Embryonic facial prominence (tissue), 1 donor: ENCODE results near the gene KRT8.

ENCODE experiments used
- DNase-seq: peaks from one replicate; pipeline ENCODE4 v3.0.0-alpha.2; 2016; ENCODE audit errors: extremely low spot score

The KRT8 gene

DNA sequence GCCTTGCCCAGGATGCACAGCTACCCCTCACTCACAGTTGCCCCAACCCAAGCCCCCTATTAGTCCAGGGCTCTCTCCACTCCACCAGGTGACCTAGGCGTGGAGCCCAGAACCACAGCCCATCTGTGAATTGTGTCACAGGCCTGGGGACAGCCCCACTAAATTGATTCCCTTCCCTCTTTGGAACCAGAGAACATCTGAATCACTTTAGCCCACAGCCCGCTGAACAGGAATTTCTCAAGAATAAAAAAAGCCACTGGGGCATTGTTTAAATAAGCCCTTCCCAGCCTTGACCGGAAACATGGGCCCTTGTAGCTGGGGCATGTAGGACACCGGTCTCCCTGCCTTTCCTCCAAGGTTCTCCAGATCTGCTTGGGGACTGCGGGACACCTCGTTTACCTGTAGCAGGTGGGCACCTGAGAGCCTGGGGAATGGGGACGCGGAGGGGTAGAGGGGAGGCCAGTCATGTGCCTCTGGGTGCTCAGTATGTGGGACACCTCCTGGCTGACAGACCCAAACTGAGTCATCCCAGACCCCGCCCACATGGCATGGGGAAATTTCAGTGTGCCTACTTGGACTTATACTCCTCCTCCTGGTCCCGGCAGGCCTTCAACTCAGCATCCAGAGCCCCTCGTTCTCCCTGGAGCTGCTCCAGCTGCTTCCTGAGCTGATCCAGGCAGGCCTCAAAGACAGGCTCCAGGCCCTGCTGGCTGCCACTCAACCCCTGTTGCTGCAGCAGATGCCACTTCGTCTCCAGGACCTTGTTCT is 57.4 kb downstream of the KRT8 start:
- no peak for DNase-seq
